ENCODE data around the gene XXYLT1. TPM values are rescaled to one million over a fixed set of nuclear protein-coding genes. Genes with fewer than 3 reads are reported as not detected.

The XXYLT1 gene
- total and polyA plus RNA-seq, 8 donors, result 1.8 to 5.0 (median 2.6) TPM

DNA sequence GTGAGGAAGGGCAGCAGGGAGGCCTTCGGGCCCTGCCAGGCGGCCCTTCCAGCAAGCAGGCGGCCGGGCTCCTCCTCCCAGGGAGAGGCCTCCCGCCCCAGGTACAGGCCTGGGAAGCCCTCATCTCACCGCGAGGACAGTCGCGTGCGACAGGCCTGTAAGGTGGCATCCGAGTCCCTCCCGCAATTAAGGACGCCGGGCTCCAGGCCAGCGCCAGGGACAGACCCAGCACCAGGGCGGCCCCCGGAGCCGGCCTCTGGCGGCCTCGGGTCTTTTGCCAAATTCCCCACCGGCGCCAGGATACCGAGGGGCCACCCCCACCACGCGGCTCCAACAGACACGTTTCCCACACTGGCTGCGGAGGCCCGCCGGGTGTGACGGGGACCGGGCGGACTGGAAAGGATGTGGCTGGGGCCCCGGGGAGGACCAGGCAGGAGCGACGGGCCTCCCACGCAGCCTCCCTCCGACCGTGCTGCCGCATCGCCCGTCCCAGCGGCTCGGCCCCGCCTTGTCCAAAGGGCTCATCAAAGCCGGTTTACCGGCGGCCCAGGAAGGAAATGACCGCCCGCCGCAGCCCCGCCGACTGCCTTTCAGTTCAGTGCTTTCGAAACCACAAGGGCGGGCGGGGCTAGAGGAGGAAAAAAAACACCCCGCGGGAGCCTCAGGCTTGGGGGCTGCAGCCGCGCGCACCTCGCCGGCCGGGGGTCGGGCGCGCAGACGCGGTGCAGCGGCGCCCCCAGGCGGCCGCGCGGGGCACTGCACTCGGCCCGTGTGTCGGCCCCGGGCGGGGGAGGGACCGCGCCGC lies 11.3 kb downstream of the XXYLT1 start:
- no peak for FAIRE-seq
- TF ChIP-seq, protein P1, sequence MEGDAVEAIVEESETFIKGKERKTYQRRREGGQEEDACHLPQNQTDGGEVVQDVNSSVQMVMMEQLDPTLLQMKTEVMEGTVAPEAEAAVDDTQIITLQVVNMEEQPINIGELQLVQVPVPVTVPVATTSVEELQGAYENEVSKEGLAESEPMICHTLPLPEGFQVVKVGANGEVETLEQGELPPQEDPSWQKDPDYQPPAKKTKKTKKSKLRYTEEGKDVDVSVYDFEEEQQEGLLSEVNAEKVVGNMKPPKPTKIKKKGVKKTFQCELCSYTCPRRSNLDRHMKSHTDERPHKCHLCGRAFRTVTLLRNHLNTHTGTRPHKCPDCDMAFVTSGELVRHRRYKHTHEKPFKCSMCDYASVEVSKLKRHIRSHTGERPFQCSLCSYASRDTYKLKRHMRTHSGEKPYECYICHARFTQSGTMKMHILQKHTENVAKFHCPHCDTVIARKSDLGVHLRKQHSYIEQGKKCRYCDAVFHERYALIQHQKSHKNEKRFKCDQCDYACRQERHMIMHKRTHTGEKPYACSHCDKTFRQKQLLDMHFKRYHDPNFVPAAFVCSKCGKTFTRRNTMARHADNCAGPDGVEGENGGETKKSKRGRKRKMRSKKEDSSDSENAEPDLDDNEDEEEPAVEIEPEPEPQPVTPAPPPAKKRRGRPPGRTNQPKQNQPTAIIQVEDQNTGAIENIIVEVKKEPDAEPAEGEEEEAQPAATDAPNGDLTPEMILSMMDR (IDR thresholded peaks at IDR 0.05), result peak; percentile 27 to 75 (median 42)
- no peaks in the 10 kb centered on the region for H3K36me3 ChIP-seq
- H3K4me3 ChIP-seq, result peak overlapping the region; percentile 49 to 68 (median 60)
- peak overlapping the region; percentile 19 to 82 (median 75) for H3K27ac ChIP-seq
- H3K27me3 ChIP-seq, result no peaks in the 10 kb centered on the region
- H3K4me1 ChIP-seq, result peaks cover 0 to 3% (median 0%) of the 10 kb centered on the region in 3 donors
- H3K9me3 ChIP-seq, result no peaks in the 10 kb centered on the region
- ATAC-seq, result peak; percentile 86 to 92 (median 91)
- WGBS, 2 donors, result 7 to 9% methylated on average over 56 to 82 of the region's 82 CpGs
- intact Hi-C loops (cut with DNase I), result loop anchor here in 2 of 3 donors (5.0 kb wide), 1 partner anchor 577 kb away; no protein-coding TSS in a partner anchor
- DNase-seq, result peak; percentile 72 to 93 (median 79)

DNA sequence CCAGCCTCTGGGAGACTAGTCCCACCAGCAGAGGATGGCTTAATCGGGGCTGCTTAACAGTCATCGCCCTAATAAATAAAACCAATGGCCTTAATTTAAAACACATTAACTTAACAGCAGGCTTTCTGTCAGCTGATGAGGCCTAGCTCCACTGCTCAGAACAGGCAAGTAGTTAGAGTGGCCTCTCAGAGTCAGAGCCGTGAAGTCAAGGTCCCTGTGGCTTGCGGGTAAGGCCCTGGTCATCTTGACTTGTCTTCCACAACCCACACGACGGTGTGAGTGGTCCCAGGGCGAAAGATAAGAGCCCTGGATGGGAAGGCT lies 11.8 kb downstream of the XXYLT1 start:
- Histone ChIP-seq H3K4me3 (peak overlapping the region in 2 of 4 donors; percentile 66 to 68), H3K9me3 (no peaks in the 10 kb centered on the region), H3K36me3 (no peaks in the 10 kb centered on the region), H3K27ac (peak overlapping the region; percentile 19 to 82 (median 75)), H3K4me1 (peaks cover 0 to 3% (median 0%) of the 10 kb centered on the region in 3 donors), H3K27me3 (no peaks in the 10 kb centered on the region)
- ATAC-seq (peak in 2 of 4 donors; percentile 2 to 5), DNase-seq (no peak), FAIRE-seq (no peak)
- WGBS, 2 donors, result 65 to 70% methylated on average over 7 of the region's 7 CpGs
- intact Hi-C loops (cut with DNase I), result loop anchor here in 2 of 3 donors (5.0 kb wide), 1 partner anchor 577 kb away; no protein-coding TSS in a partner anchor
- TF ChIP-seq, protein P1 (IDR thresholded peaks at IDR 0.05), result no peak

DNA sequence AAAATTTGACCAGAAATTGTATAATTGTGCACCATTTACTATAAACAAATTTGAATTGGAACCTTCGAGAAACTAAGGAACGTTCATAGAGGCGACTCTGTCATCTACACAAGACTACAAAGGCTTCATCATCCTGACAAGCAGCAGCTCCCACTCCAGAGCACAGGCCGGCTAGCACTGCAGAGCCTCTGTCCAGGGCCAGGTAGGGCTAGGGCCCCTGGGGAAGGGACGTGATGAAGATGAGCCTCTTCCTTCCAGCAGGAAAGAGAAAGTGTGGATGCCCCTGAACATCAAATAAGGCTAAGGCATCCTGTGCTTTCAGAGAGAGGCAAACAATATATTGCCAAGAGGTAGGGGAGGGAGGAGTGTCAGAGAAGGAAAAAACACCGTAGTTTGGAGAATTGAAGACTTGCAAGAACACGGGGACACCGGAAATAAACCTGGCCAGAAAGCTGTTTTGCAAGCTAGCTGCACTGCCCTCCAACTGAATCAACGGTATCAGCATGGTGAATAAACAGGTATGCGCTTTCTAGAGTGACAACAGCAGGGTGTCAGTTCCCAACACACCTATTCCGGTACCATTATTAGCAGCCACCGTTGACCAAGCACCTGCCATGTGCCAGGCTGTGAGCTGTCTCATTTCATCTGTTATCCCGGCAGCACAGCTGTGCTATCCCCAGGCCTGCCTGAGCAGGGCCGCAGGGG lies 12.4 kb downstream of the XXYLT1 start:
- Histone ChIP-seq H3K27me3 (no peaks in the 10 kb centered on the region), H3K36me3 (no peaks in the 10 kb centered on the region), H3K9me3 (no peaks in the 10 kb centered on the region), H3K27ac (peak overlapping the region in 2 of 4 donors; percentile 70 to 80), H3K4me3 (no peak overlapping the region), H3K4me1 (peaks cover 0 to 3% (median 0%) of the 10 kb centered on the region in 3 donors)
- 80 to 83% methylated on average over 14 of the region's 14 CpGs for WGBS, 2 donors
- ATAC-seq (peak in 1 of 4 donors; percentile 4), DNase-seq (no peak), FAIRE-seq (no peak)
- TF ChIP-seq, protein P1 (IDR thresholded peaks at IDR 0.05), result no peak
- intact Hi-C loops (cut with DNase I), result loop anchor here in 2 of 3 donors (5.0 kb wide), 1 partner anchor 576 kb away; no protein-coding TSS in a partner anchor

DNA sequence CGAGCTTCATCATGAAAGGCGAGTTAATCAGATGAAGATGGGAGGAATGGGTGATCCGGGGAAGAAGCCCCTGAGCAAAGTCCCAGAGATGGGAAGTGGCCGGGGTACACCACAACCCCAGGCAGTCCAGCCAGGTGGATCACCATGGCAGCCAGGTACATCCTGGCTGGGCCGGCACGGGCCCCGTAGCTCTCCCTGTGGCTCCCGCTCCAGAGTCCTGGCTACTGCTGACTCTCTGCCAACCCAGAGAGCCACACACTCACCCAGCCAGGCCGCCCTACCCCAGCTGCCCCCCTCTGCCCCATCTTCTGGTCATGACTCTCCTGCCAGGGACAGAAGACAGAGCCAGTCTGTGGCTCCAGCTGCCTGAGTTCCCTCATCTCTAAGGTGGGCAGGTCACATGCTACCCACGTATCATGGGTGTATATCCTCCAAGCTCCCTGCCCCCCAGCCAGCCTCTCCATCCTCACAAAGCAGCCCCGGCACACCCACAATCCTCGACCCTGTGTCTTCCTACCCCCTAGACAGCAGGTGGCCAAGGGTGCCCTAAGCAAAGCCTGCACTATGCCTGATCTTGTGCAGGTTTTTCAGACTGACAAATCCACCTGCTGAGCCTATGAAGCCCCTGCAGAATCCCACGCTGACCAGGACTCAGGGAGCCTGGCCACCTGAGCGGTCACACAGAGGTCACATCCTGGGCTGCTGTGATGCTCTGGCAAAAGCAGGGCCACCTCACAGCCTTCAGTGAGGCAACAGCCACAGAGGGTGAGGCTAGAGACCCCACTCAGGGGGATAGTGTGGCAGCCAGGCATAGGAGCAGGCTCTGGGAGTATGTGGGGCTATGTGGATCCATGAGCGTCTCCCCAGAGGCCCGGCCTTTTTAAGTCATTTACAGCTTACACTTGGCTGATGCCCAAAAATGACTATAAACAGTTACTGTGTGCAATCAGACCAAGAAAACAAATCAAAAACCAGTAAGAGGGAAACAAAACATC lies 13.2 kb downstream of the XXYLT1 start:
- Histone ChIP-seq H3K4me1 (peaks cover 0 to 3% (median 0%) of the 10 kb centered on the region in 3 donors), H3K9me3 (no peaks in the 10 kb centered on the region), H3K27ac (no peak overlapping the region), H3K36me3 (no peaks in the 10 kb centered on the region), H3K27me3 (no peaks in the 10 kb centered on the region), H3K4me3 (no peak overlapping the region)
- FAIRE-seq (no peak), DNase-seq (no peak), ATAC-seq (no peak)
- 80 to 83% methylated on average over 16 of the region's 16 CpGs for whole genome bisulfite sequencing, 2 donors
- TF ChIP-seq, protein P1 (IDR thresholded peaks at IDR 0.05), result no peak
- intact Hi-C loops (cut with DNase I), result loop anchor here in 2 of 3 donors (5.0 kb wide), 1 partner anchor 575 kb away; no protein-coding TSS in a partner anchor

All from pancreas (tissue), 10 donors.